LHCN-M2 (cell line): ENCODE data around the gene KRTAP5-7. TPM values are rescaled to one million over a fixed set of nuclear protein-coding genes. Genes with fewer than 3 reads are reported as not detected.
A peak's percentile ranks its signal among the peaks of the same experiment; 100 is the strongest.

Experiments
- DNase-seq: peaks from one replicate; pipeline ENCODE4 v3.0.0-alpha.2; 2012; ENCODE audit warnings: low read depth
- polyA plus RNA-seq: library from polyadenylated mRNA; unstranded; fragments of >200 nt; gene quantifications from one replicate; pipeline ENCODE4 v1.2.1, GENCODE V29; 2012; ENCODE audit warnings: missing spikeins
- total RNA-seq: library from RNA; depleted of rRNA; stranded (reverse); fragments of >200 nt; gene quantifications from 2 replicates; pipeline ENCODE4 v1.2.3, GENCODE V29; 2014; rRNA removed

KRTAP5-7 gene, protein sequence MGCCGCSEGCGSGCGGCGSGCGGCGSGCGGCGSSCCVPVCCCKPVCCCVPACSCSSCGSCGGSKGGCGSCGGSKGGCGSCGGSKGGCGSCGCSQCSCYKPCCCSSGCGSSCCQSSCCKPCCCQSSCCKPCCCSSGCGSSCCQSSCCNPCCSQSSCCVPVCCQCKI
- total RNA-seq = not detected in 2 replicates
- not detected for polyA plus RNA-seq

DNA sequence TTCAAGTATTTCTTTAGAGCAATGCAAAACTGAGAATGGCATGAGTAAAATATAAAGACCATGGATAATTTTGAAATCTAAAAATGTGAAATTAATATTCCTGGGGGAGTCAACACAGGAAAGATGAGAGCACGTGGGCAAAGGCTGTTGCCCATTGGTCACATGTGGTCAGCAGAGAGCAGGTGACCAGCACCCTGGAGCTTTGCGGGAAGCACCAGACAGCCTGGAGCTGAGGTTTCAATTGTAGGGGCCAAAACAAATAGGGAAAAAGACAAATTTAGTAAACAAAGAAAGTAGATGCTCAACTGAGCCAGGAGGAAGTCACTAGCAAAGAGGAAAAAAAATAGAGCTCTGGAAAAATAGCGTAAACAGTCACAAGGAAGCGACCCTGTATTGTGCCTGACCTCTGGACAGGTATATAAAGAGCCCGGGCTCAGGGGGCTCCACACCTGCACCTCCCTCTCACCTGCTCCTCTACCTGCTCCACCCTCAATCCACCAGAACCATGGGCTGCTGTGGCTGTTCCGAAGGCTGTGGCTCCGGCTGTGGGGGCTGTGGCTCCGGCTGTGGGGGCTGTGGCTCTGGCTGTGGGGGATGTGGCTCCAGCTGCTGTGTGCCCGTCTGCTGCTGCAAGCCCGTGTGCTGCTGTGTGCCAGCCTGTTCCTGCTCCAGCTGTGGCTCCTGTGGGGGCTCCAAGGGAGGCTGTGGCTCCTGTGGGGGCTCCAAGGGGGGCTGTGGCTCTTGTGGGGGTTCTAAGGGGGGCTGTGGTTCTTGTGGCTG is at the start of gene KRTAP5-7:
Gene KRTAP5-7, plus strand, starts transcription at position 472 of the 780 bp plus-strand sequence. Its CDS starts 34 bp downstream, at position 506.
- peak; percentile 9 for DNase-seq

DNA sequence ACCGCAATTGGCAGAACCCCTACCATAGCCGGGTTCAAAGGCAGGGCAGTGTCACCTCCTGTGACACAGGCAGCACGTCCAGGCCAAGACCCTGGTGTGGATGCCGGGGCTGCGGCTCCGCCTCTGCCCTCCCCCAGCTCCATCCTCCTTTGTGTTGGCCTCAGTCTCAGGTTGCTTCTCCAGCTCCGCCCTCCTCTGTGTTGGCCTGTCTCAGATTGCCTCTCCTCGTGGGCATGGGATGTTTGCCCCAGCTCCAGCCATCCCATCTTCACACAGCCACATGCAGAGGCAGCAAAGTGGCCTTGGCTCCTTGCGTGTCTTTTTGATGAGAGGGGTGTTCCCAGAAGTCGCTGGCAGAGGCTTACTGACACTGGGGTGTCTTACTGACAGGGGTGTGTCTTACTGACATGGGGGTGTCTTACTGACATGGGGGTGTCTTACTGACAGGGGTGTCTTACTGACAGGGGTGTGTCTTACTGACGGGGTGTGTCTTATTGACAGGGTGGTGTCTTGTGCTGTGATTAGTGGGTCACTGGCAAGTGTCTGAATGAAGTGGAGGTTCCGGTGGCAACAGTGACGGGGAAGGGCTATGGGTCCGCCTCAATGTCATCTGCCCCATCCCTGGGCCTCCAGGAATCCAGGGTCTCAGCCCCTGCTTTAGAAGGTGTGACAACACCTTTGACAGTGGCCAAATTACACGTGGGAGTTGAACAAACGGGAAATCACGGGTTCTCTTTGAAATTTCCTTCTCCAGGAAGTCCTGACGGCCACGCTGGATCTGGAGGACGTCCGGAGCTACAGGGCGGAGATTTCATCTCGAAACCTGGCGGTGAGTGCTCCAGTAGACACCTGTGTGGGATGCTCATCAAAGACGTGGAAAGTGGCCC is 49.2 kb upstream of the KRTAP5-7 start:
- no peak for DNase-seq

DNA sequence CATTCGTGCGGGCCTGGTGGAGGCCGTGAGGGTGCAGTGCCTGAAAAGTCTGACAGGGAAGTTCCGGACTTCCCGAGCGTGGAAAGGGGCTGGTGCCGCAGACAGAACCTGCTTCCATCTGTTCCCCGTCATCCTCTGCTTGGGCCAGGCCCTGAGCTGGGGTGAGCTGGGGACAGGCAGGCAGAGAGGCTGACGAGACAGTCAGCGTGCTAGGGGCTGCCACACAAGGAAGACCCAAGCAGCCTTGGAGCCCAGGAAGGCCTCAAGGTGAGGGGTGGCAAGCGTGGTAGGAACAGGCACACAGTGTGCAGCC is 48.6 kb upstream of the KRTAP5-7 start:
- DNase-seq = no peak

DNA sequence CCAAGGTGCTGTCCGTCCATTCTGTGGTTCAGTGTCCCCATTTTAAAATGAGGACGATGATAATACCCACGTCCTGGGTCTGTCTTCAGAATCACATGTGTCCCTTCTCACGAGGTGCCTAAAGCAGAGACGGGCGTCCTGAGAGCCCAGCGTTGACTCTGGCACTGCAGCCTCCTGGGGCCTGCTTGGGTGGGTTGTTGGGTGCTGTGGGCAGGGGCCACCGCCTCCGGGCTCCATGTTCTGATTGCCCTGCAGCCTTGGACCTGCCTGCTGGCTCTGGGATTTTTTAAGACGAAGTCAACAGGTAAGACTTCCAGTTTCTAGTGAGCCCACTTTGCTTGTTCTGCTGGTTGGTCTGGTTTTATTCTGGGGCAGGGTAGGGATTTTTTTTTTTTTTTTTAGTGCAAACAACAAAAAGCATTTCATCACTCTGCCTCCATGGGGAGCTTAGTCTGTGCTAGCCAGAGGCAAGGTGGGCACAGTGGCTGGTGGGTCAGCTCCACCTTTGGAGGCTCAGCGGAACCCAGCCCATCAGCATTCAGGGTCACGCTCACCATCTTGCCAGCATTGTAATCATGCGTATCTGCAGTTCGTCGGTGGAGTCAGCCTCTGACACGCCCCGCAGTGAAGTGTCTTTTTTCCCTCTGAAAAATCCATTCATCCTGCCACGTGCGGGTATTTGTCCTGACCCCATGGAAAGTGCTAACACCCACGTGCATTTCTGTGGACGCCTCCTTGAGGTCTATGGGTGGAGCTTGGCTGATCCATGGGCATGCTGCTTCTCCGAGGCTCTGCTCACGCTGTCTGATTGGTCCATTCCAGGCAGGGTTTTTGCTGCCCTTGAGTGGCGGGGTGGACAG is 45.7 kb upstream of the KRTAP5-7 start:
- DNase-seq = no peak

DNA sequence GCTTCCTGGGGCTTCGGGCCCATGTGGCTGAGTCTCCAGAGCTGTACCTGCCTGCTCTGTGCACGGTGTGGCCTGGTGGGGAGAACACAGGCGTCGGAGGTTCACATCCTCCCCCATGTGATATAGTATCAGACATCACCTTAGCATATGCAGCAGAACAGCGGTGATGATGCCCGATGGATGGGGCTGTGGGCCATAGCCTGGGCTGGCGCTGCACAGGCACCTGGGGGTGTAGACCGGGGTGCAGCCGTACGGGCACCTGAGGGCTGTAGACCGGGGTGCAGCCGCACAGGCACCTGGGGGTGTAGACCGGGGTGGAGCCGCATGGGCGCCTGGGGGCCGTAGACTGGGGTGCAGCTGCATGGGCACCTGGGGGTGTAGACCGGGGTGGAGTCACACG is 44.9 kb upstream of the KRTAP5-7 start:
- no peak for DNase-seq

DNA sequence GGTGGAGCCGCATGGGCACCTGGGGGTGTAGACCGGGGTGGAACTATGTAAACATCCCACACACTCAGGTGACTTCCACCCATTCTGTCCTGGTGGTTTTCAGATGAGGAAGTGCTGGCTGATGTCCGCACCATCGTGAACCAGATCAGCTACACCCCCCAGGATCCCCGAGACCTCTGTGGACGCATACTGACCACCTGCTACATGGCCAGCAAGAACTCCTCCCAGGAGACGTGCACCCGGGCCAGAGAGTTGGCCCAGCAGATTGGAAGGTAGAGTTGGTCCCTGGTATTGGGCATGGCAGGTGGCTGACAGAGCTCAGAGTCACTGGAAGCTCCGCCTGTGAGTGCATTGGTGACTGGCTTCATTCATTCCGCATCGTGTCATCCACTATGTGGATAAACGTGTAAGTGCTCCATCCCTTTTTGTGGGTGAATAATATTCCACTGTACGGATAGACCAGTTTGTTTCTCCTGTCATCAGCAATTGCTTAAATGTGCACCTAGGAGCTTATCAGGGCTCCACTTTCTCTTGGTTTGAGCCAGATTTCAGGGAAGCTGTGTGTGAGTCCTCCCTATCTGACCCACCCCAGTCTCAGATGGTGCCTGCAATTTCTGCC is 44.2 kb upstream of the KRTAP5-7 start:
- DNase-seq = no peak

DNA sequence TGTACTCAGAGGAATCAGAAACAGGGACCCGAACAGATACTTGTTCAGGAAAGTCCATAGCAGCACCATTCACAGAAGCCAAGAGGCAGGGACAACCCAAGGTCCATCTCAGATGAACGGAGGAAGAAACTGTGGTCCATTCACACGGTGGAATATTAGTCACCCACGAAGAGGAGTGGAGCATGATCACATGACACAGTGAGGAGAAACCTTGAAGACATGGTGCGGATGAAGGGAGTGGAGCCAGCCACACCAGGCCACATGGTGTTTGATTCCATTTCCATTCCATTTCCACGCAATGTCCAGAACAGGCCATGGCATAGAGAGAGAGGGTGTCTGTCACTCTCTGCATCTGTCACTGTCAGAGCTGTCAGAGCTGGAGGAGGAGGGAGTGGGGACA is 43.4 kb upstream of the KRTAP5-7 start:
- DNase-seq = no peak

DNA sequence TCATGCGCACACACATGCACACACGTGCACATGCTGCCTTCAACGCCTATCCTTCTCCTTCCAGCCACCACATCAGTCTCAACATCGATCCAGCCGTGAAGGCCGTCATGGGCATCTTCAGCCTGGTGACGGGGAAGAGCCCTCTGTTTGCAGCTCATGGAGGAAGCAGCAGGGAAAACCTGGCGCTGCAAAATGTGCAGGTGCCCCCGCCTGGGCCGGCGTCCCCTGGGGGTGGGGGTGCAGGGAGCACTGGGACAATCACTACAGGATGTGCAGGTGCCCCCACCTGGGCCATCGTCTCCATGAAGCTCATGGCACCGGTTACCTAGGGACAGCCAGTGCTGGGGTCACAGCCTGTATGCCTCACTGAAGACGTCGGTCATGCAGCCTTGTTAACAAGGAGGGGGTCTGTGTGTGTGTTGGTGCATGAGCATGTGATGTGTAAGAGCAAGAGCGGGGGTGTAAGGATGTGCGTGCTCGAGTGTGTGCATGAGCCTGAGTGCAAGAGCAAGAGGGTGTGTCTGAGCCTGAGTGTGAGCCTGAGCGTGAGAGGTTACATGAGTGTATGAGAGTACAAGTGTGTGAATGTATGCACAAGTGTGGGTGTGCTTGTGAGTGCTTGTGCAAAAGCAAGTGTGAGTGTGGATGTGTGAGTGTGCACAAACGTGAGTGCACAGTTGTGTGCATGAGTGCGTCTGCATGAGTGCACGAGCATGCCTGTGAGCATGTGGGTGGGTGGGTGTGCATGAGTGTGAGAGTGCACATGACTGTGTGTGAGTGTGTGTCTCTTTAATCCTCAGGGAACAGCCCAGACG is 42.6 kb upstream of the KRTAP5-7 start:
- no peak for DNase-seq

DNA sequence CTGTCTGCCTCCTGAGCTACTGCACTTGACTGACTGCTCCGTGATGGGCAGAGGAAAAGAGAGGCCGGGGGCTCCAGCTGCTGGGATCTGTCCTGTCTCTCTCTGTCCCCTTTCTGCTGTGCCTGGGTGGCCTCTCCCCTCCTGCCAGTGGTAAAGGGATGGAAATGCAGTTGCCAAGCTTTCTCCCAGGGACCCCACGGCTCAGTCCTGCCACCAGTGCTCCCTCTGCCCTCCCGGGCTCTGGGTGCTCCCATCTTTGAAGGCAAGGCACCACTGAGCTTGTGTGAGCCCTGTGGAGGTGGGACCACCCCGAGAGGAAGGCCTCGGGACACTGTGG is 42.0 kb upstream of the KRTAP5-7 start:
- DNase-seq = no peak

DNA sequence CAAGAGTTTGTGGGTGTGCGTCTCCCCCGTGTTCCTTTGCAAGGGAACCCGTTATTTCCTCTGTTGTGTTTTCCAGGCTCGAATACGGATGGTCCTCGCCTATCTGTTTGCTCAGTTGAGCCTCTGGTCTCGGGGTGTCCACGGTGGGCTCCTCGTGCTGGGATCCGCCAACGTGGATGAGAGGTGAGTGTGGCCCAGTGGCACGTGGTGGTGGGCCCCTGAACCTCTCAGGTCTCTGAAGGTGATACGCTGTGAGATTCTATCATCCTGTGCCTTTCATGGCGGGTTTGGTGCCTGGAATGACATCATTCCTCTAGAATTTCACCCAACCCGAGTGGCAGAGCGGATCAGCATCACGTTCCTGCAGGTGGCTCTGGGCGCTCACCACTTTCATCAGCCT is 41.6 kb upstream of the KRTAP5-7 start:
- no peak for DNase-seq

DNA sequence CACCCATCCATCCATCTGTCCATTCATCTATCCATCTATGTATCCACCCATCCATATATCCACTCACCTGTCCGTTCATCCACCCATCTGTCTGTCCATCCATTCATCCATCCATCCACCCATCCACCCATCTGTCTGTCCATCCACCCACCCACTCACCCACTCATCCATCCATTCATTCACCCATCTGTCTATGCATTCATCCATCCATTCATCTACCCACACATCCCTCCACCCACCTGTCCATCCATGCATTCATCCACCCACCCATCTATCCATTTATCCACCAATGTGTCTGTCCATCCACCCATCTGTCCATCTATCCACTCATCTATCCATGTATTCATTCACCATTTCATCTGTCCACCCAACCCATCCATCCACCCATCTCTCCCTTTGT is 40.7 kb upstream of the KRTAP5-7 start:
- DNase-seq = no peak

DNA sequence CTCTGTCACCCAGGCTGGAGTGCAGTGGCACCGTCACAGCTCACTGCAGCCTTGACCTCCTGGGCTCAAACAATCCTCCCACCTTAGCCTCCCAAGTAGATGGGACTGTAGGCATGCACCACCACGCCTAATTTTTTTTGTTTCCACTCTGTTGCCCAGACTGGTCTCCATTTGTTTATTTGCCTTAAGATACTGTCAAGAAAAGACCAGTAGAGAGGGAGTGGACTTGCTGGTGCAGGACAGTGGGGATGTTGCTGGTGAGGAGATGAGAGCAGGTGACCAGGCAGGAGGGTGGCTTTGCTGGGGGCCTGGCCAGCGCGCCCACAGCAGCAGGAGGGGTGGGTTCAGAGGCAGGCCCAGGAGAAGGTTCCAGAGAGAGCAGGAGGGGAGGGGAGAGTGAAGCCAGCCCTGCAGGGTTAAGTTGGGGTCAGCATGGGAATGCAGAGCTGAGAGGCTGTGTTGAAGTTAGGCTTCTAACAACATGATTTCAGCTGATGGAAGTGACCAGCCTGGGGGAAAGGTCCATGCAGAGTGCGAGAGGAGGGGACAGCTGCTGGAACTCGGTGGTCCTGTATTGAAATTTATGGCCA is 38.3 kb upstream of the KRTAP5-7 start:
- no peak for DNase-seq

DNA sequence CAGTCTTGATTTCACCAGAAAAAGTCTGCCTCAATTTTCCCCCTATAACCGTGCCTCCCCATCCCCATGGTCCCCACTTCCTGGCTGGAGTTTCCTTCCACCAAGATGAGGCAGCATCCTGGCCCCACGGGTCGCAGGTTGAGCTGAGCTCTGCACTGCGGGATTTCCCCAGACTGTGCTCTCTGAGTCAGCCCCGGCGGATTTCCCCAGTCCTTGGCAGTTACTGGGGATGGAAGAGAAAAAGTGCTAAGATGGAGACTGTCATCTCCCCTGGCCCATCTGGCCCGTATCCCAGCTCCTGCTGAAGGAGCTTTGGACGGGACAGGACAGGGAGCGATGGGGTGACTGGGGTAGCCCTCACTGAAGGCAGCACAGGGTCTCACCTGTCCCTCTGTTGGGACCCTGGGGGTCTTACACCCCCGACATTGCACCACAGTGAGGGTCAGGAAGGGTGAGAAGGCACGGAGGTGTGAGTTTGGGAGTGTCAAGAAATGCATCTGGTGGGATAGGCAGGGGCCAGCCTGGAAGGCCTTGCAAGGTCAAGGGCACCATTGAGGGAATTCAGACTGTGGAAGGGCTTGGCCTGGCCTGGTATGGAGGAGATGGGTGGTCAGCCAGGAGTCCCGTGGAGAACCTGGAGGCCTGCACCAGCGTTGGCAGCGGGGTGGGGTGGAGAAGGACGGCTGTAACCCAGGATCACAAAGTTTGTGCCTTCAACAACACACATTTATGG is 37.6 kb upstream of the KRTAP5-7 start:
- DNase-seq = no peak

DNA sequence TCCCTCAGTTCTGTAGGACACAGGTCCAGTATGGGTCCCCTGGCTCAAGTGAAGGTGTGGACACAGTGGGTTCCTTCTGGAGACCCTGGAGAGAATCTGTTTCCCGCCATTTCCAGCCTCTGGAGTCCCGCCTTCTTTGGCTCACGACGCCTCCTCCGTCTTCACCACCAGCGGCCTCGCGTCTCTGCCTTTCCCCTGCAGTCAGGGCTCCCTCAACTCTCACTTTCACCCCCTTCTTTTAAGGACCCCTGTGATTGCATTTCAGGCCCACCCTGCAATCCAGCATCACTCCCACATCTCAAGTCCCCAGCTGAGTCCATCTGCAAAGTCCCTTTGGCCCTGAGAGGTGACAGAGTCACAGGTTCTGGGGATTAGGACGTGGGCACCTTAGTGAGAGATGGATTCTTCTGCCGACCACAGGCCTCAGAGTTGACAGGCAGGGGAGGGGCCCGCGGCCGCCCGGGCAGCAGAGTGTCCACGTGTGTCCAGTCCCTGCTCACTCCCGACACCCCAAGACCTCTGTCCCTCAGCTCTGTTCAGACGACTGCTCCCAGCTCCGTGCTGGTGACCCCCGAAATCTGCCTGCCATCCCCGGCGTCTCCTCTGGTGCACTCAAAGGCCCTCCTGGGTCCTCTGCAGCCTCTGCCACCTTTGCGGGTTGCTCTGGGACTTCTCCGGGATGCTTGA is 36.9 kb upstream of the KRTAP5-7 start:
- no peak for DNase-seq

DNA sequence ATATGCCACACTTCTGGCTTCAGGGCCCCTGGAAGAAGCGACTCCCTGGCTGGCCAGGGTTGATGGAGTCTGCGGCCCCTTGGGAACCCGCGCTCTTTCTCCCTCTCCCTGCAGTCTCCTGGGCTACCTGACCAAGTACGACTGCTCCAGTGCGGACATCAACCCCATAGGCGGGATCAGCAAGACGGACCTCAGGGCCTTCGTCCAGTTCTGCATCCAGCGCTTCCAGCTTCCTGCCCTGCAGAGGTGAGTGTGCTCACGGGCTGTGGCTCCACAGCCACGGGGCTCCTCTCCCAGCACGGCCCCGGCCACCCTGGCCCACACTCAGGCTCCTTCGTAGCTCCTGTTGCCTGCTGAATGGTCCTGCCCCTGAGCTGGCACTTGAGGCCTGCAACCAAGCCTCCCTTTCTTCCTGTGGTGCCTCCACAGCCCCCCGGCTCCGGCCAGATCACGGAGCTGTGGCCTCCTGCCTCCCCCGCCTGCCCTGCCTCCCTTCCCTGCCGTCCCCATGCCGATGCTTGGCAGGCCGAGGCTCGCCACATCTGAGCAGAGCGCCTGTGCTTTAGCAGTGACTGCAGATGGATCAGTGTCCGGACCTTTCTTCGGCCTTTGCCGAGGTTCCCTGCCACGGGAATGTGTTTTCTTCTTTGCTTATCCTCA is 36.2 kb upstream of the KRTAP5-7 start:
- DNase-seq = no peak

DNA sequence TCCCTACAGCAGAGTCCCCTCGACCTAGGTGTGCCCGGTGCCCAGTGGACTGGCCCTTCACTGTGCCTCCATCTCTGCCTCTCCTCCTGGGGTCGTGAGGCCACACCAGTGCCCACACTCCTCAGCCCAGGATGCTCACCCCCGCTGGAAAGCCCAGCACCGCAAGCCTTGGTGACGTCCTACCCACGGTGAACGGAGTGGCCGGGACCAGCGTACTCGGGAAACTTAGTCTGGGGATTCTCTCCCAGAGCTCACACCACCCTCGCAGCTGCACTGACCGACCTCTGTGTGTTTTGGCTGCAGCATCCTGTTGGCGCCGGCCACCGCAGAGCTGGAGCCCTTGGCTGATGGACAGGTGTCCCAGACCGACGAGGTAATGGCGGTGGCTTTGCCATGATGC is 35.5 kb upstream of the KRTAP5-7 start:
- no peak for DNase-seq

DNA sequence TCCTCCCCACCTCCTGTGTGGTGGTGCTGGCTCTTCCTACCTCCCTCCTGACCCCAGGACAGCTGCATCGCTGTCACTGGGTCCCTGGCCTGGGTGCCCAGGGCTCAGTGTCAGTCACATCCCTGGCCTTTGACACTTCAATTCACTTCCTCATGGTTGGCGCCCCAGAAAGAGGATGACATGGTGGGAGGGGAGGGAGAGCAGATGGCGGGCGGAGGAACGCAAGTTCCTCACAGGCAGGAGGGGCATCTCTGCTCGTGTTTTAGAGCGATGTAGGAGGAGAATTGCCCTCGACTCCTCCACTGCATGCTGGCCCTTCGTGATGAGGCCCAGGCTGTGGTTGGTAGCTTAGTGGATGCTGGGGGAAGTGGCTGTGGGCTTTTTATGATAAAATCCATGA is 35.1 kb upstream of the KRTAP5-7 start:
- no peak for DNase-seq
